Measurements from ENCODE around the gene PAX4. TPM values are rescaled to one million over a fixed set of nuclear protein-coding genes. Genes with fewer than 3 reads are reported as not detected.

PAX4 gene
- total RNA-seq, 1 experiment from 2014 or later = not detected

DNA sequence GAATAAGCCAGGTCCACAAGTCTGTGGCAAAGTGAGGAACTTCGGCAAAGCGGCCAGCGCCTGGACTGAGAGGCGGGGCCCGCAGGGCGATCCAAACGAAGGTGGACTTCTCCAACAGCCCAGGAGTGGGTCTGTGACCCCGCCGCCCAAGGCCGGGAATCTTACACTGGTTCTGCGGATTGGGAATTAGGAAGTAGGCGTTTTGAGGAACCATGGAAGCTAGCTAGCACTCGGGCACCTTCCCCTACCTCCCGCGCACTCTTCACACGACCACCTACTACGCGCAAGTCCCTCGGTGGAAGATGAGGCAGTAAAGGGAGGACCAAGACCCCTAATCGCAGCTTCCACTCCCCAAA, 30.3 kb downstream of the PAX4 start:
- peaks cover 45% of the 10 kb centered on the region for H3K79me2 ChIP-seq (ENCODE audit: low read length)
- no peaks in the 10 kb centered on the region for H3K9me2 ChIP-seq (replicated peaks; ENCODE audit: insufficient read depth, low read length)
- peak overlapping the region; percentile 95 for H3K9ac ChIP-seq (ENCODE audit: low read length)
- peaks cover 38% of the 10 kb centered on the region for H3K4me1 ChIP-seq (ENCODE audit: low read length)
- no peak for DNase-seq
- peak overlapping the region; percentile 98 for H3K4me2 ChIP-seq (ENCODE audit: low read depth, low read length, poor library complexity, severe bottlenecking)
- H3K9me3 ChIP-seq (ENCODE audit: low read length) = no peaks in the 10 kb centered on the region
- H2AFZ ChIP-seq (ENCODE audit: low read length) = peak overlapping the region; percentile 92
- peaks cover 21% of the 10 kb centered on the region for H4K20me1 ChIP-seq (ENCODE audit: insufficient read depth, low read depth, low read length)
- H3K36me3 ChIP-seq (ENCODE audit: insufficient read depth, low read length) = peaks cover 8% of the 10 kb centered on the region
- H3K27me3 ChIP-seq (ENCODE audit: low read length) = no peaks in the 10 kb centered on the region
- H3K27ac ChIP-seq (ENCODE audit: low read length) = no peak overlapping the region
- H3K4me3 ChIP-seq (ENCODE audit: low read length) = peak overlapping the region; percentile 82

DNA sequence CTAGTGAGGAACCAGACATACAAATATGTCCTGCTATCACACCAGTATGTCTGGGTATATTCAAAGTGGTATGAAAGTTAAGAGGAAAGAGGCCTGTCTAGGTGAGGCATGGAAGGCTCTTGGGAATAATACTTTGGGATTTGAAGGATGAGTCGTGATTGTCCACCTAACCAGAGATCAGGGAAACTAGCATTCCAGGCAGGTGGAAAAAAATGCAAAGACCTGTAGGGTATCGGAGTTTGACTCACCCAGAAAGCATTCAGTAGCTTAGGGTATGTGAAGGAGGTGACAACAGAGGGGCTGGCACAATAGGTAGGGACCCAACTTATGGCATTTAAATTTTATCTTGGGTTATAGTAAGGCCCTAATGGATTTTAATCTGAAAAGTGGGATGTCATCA, 31.6 kb downstream of the PAX4 start:
- H3K27me3 ChIP-seq (ENCODE audit: low read length) = no peaks in the 10 kb centered on the region
- peaks cover 38% of the 10 kb centered on the region for H3K4me1 ChIP-seq (ENCODE audit: low read length)
- no peaks in the 10 kb centered on the region for H3K9me2 ChIP-seq (replicated peaks; ENCODE audit: insufficient read depth, low read length)
- DNase-seq = no peak
- peaks cover 52% of the 10 kb centered on the region for H3K79me2 ChIP-seq (ENCODE audit: low read length)
- H4K20me1 ChIP-seq (ENCODE audit: insufficient read depth, low read depth, low read length) = peaks cover 30% of the 10 kb centered on the region
- no peaks in the 10 kb centered on the region for H3K9me3 ChIP-seq (ENCODE audit: low read length)
- no peak overlapping the region for H3K9ac ChIP-seq (ENCODE audit: low read length)
- H3K4me3 ChIP-seq (ENCODE audit: low read length) = no peak overlapping the region
- H3K27ac ChIP-seq (ENCODE audit: low read length) = no peak overlapping the region
- H3K4me2 ChIP-seq (ENCODE audit: low read depth, low read length, poor library complexity, severe bottlenecking) = no peak overlapping the region
- peaks cover 5% of the 10 kb centered on the region; the same call in 1 of the 2 replicates for H3K36me3 ChIP-seq (ENCODE audit: insufficient read depth, low read length)
- H2AFZ ChIP-seq (ENCODE audit: low read length) = no peak overlapping the region

DNA sequence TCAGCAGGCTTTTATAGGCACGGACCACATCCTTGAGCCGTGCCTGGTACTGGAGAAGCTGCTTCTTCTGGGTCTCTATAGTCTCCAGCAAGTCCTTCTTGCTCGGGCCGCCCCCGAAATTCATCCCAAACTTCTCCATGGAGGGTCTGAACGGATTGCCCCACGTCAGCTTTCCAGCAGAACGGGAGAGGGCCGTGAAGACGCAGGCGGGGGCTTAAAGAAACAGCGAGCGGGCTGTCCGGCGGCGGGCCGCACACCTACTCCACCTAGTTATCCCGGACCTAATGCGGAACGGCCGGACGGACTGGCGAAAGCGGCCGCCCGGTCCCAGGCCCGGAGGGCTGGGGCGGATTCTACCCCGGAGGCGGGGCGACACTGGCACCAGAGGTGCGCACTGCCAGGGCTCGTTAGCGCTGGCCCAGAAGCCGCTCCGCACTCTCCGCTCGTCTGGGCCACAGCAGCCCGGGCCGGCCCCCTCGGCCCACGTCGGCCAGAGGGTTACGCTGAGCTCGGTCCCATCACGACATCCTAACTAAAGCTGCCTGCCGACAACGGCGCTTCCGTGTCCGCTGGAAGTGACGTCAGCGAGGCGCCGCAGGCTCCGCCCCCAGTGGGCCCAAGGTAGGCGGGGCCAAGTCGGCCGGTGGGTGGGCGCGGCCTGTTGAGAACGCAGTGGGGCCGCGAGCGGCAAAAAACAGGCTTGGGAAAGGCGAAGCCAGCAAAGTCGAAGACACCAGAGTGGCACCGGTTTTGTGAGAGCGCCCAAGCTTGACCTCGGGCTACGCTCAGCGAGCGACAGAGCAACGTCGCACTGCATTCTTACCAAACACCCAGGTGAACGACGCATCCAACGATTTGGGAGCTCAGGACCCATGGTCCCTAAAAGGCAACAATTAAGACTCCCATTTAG, 32.6 kb downstream of the PAX4 start, which contains the start of gene GCC1:
Gene GCC1, minus strand, starts transcription at position 553 of the 910 bp plus-strand sequence. Its CDS starts 414 bp downstream, at position 139.
- no peaks in the 10 kb centered on the region for H3K9me3 ChIP-seq (ENCODE audit: low read length)
- H3K27ac ChIP-seq (ENCODE audit: low read length) = no peak within 1 kb of the TSS
- peaks cover 38% of the 10 kb centered on the region for H3K4me1 ChIP-seq (ENCODE audit: low read length)
- no peaks in the 10 kb centered on the region for H3K27me3 ChIP-seq (ENCODE audit: low read length)
- H3K79me2 ChIP-seq (ENCODE audit: low read length) = peaks cover 55% of the 10 kb centered on the region
- DNase-seq = peak; percentile 95
- peak within 1 kb of the TSS; percentile 95 for H3K4me3 ChIP-seq (ENCODE audit: low read length)
- H3K4me2 ChIP-seq (ENCODE audit: low read depth, low read length, poor library complexity, severe bottlenecking) = peak within 1 kb of the TSS; percentile 89
- H3K9me2 ChIP-seq (replicated peaks; ENCODE audit: insufficient read depth, low read length) = no peaks in the 10 kb centered on the region
- no peaks in the 10 kb centered on the region for H3K36me3 ChIP-seq (ENCODE audit: insufficient read depth, low read length)
- H2AFZ ChIP-seq (ENCODE audit: low read length) = peak within 1 kb of the TSS; percentile 71; the same call in 1 of the 2 replicates
- H3K9ac ChIP-seq (ENCODE audit: low read length) = peak within 1 kb of the TSS; percentile 93
- H4K20me1 ChIP-seq (ENCODE audit: insufficient read depth, low read depth, low read length) = peaks cover 33% of the 10 kb centered on the region

DNA sequence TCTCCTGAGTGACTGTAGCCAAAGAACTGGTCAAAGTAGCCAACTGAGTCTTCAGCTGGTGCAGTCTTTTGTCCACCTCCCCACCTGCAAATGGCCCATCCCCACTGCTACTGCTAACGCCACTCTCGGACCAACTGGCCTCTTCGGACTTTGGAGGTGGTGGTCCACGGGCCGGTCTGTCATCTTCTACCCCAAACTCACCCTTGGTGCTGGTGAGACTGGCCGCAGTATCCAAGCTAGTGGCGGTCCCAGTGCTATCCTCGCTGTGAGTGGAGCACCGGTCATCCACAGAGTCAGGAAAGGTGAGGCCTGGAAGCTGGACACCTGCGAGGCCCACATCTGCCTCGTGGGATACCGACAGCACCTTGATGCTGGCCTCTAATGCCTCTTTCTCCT, 33.3 kb downstream of the PAX4 start:
- DNase-seq = no peak
- Histone ChIP-seq H3K27me3 (ENCODE audit: low read length) (no peaks in the 10 kb centered on the region), H3K79me2 (ENCODE audit: low read length) (peaks cover 51% of the 10 kb centered on the region)

DNA sequence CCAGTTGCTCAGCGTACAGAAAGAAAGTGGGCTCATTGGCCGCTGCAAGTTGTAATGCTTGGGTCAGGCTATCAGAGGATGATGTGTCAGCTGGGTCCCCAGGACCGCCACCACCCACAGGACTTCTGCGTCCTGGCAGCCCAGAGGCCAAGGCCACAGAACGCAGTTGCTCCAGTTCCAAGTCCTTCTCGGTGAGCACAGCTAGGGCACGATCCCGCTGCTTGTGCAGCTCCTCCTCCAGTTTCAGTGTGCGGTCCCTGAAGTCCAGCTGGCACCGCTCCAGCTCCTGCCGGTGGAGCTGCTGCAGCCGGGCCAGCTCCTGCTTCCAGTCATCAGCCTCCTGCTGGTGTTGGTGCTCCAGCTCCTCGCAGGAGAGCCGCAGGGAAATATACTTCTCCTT, 35.6 kb downstream of the PAX4 start:
- DNase-seq = no peak
- Histone ChIP-seq H3K4me3 (ENCODE audit: low read length) (no peak overlapping the region), H3K9me3 (ENCODE audit: low read length) (no peaks in the 10 kb centered on the region), H3K27me3 (ENCODE audit: low read length) (no peaks in the 10 kb centered on the region), H3K27ac (ENCODE audit: low read length) (no peak overlapping the region), H3K79me2 (ENCODE audit: low read length) (peaks cover 37% of the 10 kb centered on the region), H2AFZ (ENCODE audit: low read length) (no peak overlapping the region), H3K9ac (ENCODE audit: low read length) (no peak overlapping the region), H3K9me2 (replicated peaks; ENCODE audit: insufficient read depth, low read length) (no peaks in the 10 kb centered on the region), H3K4me1 (ENCODE audit: low read length) (peaks cover 20% of the 10 kb centered on the region), H4K20me1 (ENCODE audit: insufficient read depth, low read depth, low read length) (peaks cover 29% of the 10 kb centered on the region), H3K4me2 (ENCODE audit: low read depth, low read length, poor library complexity, severe bottlenecking) (no peak overlapping the region), H3K36me3 (ENCODE audit: insufficient read depth, low read length) (no peaks in the 10 kb centered on the region)

More for the DNA sequence above, 33.3 kb downstream of the PAX4 start:
- no peak overlapping the region for H2AFZ ChIP-seq (ENCODE audit: low read length)
- H3K4me3 ChIP-seq (ENCODE audit: low read length) = peak overlapping the region; percentile 95
- H3K9me3 ChIP-seq (ENCODE audit: low read length) = no peaks in the 10 kb centered on the region
- no peaks in the 10 kb centered on the region for H3K36me3 ChIP-seq (ENCODE audit: insufficient read depth, low read length)
- no peak overlapping the region for H3K27ac ChIP-seq (ENCODE audit: low read length)
- peak overlapping the region; percentile 93 for H3K9ac ChIP-seq (ENCODE audit: low read length)
- no peaks in the 10 kb centered on the region for H3K9me2 ChIP-seq (replicated peaks; ENCODE audit: insufficient read depth, low read length)
- H3K4me1 ChIP-seq (ENCODE audit: low read length) = peaks cover 35% of the 10 kb centered on the region
- H3K4me2 ChIP-seq (ENCODE audit: low read depth, low read length, poor library complexity, severe bottlenecking) = peak overlapping the region; percentile 89
- H4K20me1 ChIP-seq (ENCODE audit: insufficient read depth, low read depth, low read length) = peaks cover 33% of the 10 kb centered on the region

DNA sequence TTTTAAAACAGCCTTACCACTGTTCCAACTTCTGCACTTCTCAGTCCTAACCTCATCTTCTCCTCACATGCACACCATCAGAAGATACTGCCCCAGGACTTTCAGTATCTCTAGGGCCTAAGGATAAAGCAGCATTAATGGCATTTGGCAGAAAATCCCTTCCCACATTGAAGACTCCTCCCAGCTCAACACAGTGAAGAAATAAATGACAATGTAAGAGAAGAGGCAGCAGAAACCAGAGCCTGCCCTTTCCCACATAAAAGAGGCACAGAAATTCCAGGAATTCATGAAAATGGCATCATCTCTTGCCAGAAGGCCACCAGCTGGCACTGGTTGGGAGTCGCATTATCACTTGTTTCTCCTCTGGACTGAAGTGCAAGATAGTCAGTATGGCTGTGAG, 36.2 kb downstream of the PAX4 start:
- H4K20me1 ChIP-seq (ENCODE audit: insufficient read depth, low read depth, low read length) = peaks cover 29% of the 10 kb centered on the region
- H3K36me3 ChIP-seq (ENCODE audit: insufficient read depth, low read length) = no peaks in the 10 kb centered on the region
- peaks cover 20% of the 10 kb centered on the region for H3K4me1 ChIP-seq (ENCODE audit: low read length)
- peaks cover 37% of the 10 kb centered on the region for H3K79me2 ChIP-seq (ENCODE audit: low read length)
- H3K4me2 ChIP-seq (ENCODE audit: low read depth, low read length, poor library complexity, severe bottlenecking) = no peak overlapping the region
- no peak for DNase-seq
- no peak overlapping the region for H3K9ac ChIP-seq (ENCODE audit: low read length)
- no peaks in the 10 kb centered on the region for H3K9me2 ChIP-seq (replicated peaks; ENCODE audit: insufficient read depth, low read length)
- H3K27ac ChIP-seq (ENCODE audit: low read length) = no peak overlapping the region
- no peaks in the 10 kb centered on the region for H3K27me3 ChIP-seq (ENCODE audit: low read length)
- no peak overlapping the region for H3K4me3 ChIP-seq (ENCODE audit: low read length)
- no peak overlapping the region for H2AFZ ChIP-seq (ENCODE audit: low read length)
- H3K9me3 ChIP-seq (ENCODE audit: low read length) = no peaks in the 10 kb centered on the region

DNA sequence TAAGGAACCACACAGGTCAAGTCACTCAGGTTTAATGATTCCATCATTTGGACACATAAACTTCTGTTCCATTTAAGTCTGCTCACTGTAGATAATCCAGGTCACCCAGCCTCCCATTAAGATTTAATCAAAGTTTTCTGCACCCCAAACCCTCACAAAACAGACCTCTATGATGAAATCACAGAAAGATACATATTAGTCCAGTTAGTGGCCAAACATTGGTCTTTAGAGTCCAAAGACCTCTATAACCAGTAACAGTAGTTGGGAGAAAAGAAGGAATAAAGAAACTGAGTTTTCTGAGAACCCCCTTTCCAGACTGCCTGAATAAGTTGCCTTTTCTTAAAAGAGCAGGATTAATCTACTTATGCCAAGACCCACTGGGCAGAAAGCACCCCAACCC, 37.3 kb downstream of the PAX4 start:
- H3K4me3 ChIP-seq (ENCODE audit: low read length) = no peak overlapping the region
- no peaks in the 10 kb centered on the region for H3K27me3 ChIP-seq (ENCODE audit: low read length)
- peaks cover 29% of the 10 kb centered on the region for H4K20me1 ChIP-seq (ENCODE audit: insufficient read depth, low read depth, low read length)
- H3K9me3 ChIP-seq (ENCODE audit: low read length) = no peaks in the 10 kb centered on the region
- no peak overlapping the region for H3K27ac ChIP-seq (ENCODE audit: low read length)
- H3K79me2 ChIP-seq (ENCODE audit: low read length) = peaks cover 37% of the 10 kb centered on the region
- H3K4me2 ChIP-seq (ENCODE audit: low read depth, low read length, poor library complexity, severe bottlenecking) = no peak overlapping the region
- no peaks in the 10 kb centered on the region for H3K36me3 ChIP-seq (ENCODE audit: insufficient read depth, low read length)
- no peak overlapping the region for H2AFZ ChIP-seq (ENCODE audit: low read length)
- H3K9me2 ChIP-seq (replicated peaks; ENCODE audit: insufficient read depth, low read length) = no peaks in the 10 kb centered on the region
- no peak overlapping the region for H3K9ac ChIP-seq (ENCODE audit: low read length)
- DNase-seq = no peak
- H3K4me1 ChIP-seq (ENCODE audit: low read length) = peaks cover 17% of the 10 kb centered on the region

DNA sequence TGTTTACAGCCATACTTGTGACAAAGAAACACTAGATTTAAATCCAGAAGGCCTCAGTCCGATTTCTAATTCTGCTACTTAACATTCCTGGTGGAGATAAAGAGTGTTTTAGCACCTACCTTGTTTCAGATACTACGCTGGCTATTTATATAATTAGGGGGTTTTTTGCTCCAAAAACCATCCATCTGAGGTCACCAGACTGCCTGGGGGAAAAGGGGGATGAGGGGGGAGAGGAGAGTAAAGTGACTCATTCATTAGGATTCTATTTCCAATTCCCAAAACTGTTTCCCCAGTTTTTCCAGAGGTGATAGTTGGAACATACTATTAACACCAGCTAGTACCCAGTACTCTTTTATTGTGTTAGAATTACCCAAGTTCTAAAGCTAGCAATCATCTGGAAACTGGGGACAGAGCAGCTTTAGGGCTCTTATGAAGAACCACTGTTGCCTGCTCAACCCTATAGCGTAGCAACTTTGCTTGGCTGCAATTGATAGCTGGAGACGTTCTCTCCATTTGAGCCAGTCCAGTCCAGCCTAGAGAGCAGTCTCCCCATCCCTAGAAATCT, 39.1 kb downstream of the PAX4 start:
- Histone ChIP-seq H4K20me1 (ENCODE audit: insufficient read depth, low read depth, low read length) (peaks cover 16% of the 10 kb centered on the region), H3K36me3 (ENCODE audit: insufficient read depth, low read length) (no peaks in the 10 kb centered on the region), H3K27ac (ENCODE audit: low read length) (no peak overlapping the region), H3K27me3 (ENCODE audit: low read length) (no peaks in the 10 kb centered on the region), H2AFZ (ENCODE audit: low read length) (no peak overlapping the region), H3K4me3 (ENCODE audit: low read length) (no peak overlapping the region), H3K9me2 (replicated peaks; ENCODE audit: insufficient read depth, low read length) (no peaks in the 10 kb centered on the region), H3K4me1 (ENCODE audit: low read length) (peaks cover 5% of the 10 kb centered on the region), H3K4me2 (ENCODE audit: low read depth, low read length, poor library complexity, severe bottlenecking) (no peak overlapping the region), H3K9me3 (ENCODE audit: low read length) (no peaks in the 10 kb centered on the region), H3K9ac (ENCODE audit: low read length) (no peak overlapping the region), H3K79me2 (ENCODE audit: low read length) (peaks cover 22% of the 10 kb centered on the region)
- DNase-seq = no peak

Measured in Karpas-422 (cell line).